Effector memory CD4-positive, alpha-beta T cell (primary cell): ENCODE data around the gene PLEKHA1.

Experiments
- DNase-seq, 3 donors: peaks; one replicate each; pipeline ENCODE4 v3.0.0-alpha.2; 2020
- H3K27ac ChIP-seq: 2 replicates; pipeline ENCODE4 v1.7.0; 2013; ENCODE audit warnings: mild to moderate bottlenecking, low read length, moderate library complexity; ENCODE audit not compliant: insufficient read depth, poor library complexity, severe bottlenecking
- H3K27me3 ChIP-seq: replicated peaks from 2 replicates; pipeline ENCODE4 v1.7.0; 2013; ENCODE audit warnings: mild to moderate bottlenecking, low read length; ENCODE audit not compliant: insufficient read depth, control insufficient read depth, poor library complexity, severe bottlenecking
- H3K36me3 ChIP-seq: 2 replicates; pipeline ENCODE4 v1.7.0; 2013; ENCODE audit warnings: mild to moderate bottlenecking, low read length, moderate library complexity; ENCODE audit not compliant: control insufficient read depth, insufficient read depth
- H3K4me1 ChIP-seq: 2 replicates; pipeline ENCODE4 v1.7.0; 2013; ENCODE audit warnings: low read length, mild to moderate bottlenecking; ENCODE audit not compliant: control insufficient read depth, insufficient read depth, poor library complexity, severe bottlenecking
- H3K4me3 ChIP-seq: 2 replicates; pipeline ENCODE4 v1.7.0; 2013; ENCODE audit warnings: low read length, low read depth, mild to moderate bottlenecking; ENCODE audit not compliant: insufficient read depth, poor library complexity, severe bottlenecking
- H3K9me3 ChIP-seq: 2 replicates; pipeline ENCODE4 v1.7.0; 2013; ENCODE audit warnings: mild to moderate bottlenecking, low read length, moderate library complexity; ENCODE audit not compliant: control insufficient read depth

Gene PLEKHA1

DNA sequence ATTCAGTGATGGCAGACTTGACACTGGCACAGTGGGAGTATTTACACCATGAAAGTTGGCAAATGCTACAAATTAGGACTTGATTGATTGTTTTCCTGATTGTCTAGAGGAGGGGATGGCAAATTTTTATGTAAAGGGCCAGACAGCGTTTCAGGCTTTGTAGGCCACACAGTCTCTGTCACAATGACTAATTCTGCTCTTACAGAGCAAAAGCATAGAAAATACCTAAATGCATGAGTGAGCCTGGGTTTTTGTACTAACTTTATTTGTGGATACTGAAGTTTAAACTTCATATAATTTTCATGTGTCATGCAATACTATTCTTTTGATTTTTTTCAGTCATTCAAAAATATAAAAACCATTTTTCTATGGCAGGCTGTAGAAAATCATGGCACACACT lies 71.0 kb downstream of the PLEKHA1 start:
- Histone ChIP-seq H3K27ac (no peak overlapping the region), H3K36me3 (no peaks in the 10 kb centered on the region), H3K4me1 (no peaks in the 10 kb centered on the region), H3K27me3 (no peaks in the 10 kb centered on the region), H3K9me3 (no peaks in the 10 kb centered on the region), H3K4me3 (no peak overlapping the region)
- DNase-seq, result no peak

DNA sequence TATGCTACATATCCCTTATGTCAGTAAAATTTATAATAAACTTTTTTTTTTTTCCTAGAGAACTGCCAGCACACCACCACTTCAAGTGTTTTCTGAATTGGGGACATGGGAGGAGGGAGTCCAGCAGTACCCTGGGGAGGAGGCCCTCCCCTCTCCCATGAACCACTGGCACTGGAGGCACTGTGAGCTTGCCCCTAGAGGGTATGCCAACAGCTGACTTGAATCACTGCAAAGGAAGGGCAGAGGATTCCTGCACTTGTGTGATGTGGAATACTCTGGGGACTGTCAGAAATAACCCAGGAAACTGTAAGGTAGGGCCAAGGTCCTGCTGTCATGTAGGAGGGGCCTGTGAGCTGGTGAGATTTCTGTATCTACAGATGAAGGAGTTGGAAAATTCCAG lies 71.4 kb downstream of the PLEKHA1 start:
- DNase-seq, result no peak
- no peaks in the 10 kb centered on the region for H3K36me3 ChIP-seq
- no peaks in the 10 kb centered on the region for H3K4me1 ChIP-seq
- no peaks in the 10 kb centered on the region for H3K9me3 ChIP-seq
- no peak overlapping the region for H3K4me3 ChIP-seq
- no peaks in the 10 kb centered on the region for H3K27me3 ChIP-seq
- no peak overlapping the region for H3K27ac ChIP-seq

DNA sequence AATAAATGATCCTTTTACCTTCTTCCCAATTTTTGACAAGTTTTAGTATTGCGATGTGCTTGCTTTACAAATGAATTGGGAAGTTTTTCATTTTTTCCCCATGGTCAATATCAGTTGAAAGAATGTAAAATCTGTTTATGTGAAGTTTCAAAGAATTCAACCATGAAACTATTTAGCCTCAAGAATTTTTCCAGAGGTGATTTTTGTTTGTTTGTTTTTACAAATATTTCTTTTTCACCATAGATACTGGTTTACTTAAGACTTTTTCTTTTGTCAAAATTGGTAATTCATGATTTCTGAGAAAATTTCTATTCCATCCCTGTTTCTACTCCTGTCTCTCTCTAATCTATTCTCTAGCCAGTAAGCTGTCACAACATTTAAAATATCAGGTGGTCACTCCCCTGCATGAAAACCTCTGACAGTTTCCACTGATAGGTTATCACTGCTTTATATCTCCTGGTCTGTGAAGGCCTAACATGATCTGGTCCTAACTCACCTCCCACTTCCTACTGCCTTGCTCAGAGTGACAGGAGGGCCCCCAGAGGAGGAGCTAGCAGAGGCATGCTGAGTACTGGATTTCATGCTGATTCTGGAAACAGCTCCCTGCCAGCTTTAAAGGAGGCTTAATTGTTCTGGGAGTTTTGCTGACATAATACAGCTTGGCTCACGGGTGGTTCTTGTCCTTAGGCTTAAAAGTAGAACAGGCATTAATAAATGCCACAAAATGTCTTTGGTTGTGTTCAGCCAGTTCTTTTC lies 72.3 kb downstream of the PLEKHA1 start:
- no peak for DNase-seq
- Histone ChIP-seq H3K27me3 (no peaks in the 10 kb centered on the region), H3K36me3 (no peaks in the 10 kb centered on the region), H3K4me3 (no peak overlapping the region), H3K4me1 (no peaks in the 10 kb centered on the region), H3K27ac (no peak overlapping the region), H3K9me3 (no peaks in the 10 kb centered on the region)

DNA sequence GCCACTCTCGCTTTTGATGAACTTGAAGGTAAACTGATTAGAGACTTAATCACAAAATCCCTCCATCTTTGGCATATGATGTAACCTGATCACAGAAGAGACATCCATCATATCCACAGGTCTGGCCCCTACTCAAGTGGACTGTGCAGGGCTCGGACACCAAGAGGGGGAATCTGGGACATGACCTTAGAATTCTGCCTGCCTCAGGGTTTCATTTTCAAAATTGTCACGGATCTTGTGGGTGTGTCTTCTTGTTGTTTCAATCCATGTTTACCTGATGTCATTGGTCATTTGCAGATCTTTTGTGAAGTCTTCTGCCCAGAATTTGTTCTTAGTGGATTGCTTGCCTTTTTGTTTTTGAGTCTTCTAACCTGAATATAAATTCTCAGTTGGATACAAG lies 74.1 kb downstream of the PLEKHA1 start:
- no peaks in the 10 kb centered on the region for H3K36me3 ChIP-seq
- H3K27ac ChIP-seq, result no peak overlapping the region
- no peak overlapping the region for H3K4me3 ChIP-seq
- no peak for DNase-seq
- no peaks in the 10 kb centered on the region for H3K27me3 ChIP-seq
- H3K4me1 ChIP-seq, result no peaks in the 10 kb centered on the region
- no peaks in the 10 kb centered on the region for H3K9me3 ChIP-seq

DNA sequence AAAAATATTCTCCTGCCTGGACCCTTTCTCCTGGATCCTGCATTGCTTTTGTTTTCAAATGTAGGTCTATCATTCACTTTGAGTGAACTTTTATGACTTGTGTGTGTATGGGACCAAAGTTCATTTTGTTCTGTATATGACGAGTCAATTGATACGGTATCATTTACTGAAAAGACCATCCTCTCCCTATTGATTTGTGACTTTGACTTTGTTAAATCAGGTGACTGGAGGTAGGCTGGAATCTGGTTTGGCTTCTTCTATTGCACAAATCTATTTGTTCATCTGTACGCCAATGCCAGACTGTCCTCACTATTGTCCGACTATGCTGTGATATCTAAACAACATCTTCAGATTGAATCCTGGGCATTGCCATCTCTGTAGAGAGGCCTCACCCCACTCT lies 74.6 kb downstream of the PLEKHA1 start:
- H3K27ac ChIP-seq, result no peak overlapping the region
- H3K36me3 ChIP-seq, result no peaks in the 10 kb centered on the region
- H3K4me3 ChIP-seq, result no peak overlapping the region
- no peaks in the 10 kb centered on the region for H3K4me1 ChIP-seq
- DNase-seq, result no peak
- no peaks in the 10 kb centered on the region for H3K9me3 ChIP-seq
- no peaks in the 10 kb centered on the region for H3K27me3 ChIP-seq

DNA sequence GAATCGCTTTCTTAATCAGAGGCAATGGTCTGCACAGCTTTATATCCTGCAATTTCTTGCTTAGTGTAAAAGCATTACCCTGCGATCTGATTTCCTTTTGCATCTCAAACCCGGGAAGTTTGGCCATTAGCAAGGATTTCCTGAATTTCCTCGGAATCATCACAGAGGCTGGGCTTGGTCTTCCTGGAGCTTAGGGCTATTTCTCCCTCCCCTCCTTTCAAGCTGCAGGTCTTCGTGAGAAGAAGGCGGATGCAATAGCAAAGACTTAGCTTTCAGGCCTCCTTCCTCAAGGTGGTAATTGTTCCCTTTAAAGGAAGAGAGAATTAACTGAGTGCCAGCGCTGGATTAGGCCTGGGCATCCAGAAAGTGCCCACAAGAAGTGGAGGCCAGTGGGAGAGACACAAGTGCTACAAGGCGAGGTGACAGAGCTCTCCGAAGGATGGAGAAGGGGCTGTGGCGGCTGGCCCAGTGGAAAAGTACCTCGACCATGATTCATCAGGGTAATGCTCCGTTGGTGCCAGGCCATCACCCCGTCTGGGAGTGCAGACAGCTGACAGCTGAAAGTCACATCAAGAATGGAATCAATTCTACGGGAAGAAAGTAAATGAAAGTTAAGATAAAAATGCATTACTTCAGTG lies 76.0 kb downstream of the PLEKHA1 start:
- no peak for DNase-seq
- H3K27ac ChIP-seq, result no peak overlapping the region
- H3K27me3 ChIP-seq, result no peaks in the 10 kb centered on the region

DNA sequence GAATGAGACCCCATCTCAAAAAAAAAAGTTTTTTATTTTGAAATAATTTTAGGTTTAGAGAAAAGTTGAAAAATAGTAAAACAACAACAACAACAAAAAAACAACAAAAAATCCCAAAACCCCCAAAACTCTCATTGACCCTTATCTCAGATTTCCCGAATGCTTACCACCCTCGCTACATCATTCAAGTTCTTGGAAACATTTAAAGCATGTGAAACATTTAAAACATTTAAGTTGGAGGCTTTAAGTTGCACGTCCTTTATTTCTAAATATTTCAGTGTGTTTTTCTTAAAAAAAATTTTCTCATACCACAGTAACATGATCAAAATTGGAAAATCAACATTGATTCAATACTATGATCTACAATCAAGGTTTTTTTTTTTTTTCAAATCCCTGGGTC lies 79.6 kb downstream of the PLEKHA1 start:
- DNase-seq, result no peak
- Histone ChIP-seq H3K27ac (no peak overlapping the region), H3K9me3 (no peaks in the 10 kb centered on the region), H3K4me3 (no peak overlapping the region), H3K27me3 (peaks cover 19% of the 10 kb centered on the region), H3K4me1 (no peaks in the 10 kb centered on the region), H3K36me3 (no peaks in the 10 kb centered on the region)

More for the DNA sequence above, 76.0 kb downstream of the PLEKHA1 start:
- H3K36me3 ChIP-seq, result no peaks in the 10 kb centered on the region
- H3K4me1 ChIP-seq, result no peaks in the 10 kb centered on the region
- no peaks in the 10 kb centered on the region for H3K9me3 ChIP-seq
- no peak overlapping the region for H3K4me3 ChIP-seq

DNA sequence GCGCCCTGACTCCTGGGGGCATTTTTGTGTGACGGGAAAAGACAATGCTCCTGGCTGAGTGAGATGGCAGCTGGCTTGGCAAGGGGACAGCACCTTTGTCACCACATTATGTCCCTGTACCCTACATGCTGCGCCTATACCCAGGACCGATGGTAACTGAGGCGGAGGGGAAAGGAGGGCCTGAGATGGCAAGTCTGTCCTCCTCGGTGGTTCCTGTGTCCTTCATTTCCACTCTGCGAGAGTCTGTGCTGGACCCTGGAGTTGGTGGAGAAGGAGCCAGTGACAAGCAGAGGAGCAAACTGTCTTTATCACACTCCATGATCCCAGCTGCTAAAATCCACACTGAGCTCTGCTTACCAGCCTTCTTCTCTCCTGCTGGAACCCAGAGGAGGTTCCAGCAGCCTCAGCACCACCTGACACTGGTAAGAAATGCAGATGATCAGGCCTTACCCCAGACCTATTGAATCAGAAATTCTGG lies 80.1 kb downstream of the PLEKHA1 start, which contains the start of gene ARMS2:
Gene ARMS2, plus strand, starts transcription at position 51 of the 478 bp plus-strand sequence. Its CDS starts 75 bp downstream, at position 126.
- no peaks in the 10 kb centered on the region for H3K9me3 ChIP-seq
- H3K4me1 ChIP-seq, result no peaks in the 10 kb centered on the region
- peaks cover 25% of the 10 kb centered on the region for H3K27me3 ChIP-seq
- no peaks in the 10 kb centered on the region for H3K36me3 ChIP-seq
- H3K4me3 ChIP-seq, result no peak within 1 kb of the TSS
- no peak for DNase-seq
- H3K27ac ChIP-seq, result no peak within 1 kb of the TSS

DNA sequence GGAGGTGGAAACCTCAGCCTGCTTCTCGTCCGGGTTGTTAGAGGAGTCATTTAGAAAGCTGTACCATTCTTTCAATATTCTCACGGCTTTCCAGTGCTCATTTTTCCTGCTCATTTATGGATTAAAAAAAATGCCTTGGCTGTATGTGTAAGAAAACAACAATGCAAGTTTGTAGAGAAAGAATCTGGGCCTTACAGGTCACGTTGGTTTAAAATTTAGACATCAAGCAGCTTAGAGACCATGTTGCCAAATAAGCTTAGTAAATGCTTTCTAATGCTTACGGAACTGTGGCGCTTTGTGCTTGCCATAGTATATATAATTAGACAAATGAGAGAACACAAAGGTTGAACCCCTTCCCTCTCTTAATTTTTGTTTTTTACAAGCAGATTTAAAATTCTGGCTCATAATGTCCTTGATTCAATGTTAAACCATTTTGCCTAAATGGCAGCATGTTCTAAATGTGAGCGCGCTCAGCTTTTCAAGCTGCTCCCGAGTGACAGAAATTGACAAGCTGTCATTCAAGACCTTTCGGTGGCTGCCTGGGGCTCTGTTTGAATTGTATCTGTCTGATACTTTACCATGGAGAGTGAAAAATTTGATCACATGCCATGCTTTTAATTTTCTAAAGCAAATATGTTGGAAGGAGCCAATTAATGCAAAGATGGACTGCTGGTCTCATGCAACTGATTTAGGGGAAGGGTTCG lies 81.0 kb downstream of the PLEKHA1 start:
- no peaks in the 10 kb centered on the region for H3K36me3 ChIP-seq
- H3K27ac ChIP-seq, result no peak overlapping the region
- H3K27me3 ChIP-seq, result peaks cover 34% of the 10 kb centered on the region
- no peaks in the 10 kb centered on the region for H3K9me3 ChIP-seq
- no peak overlapping the region for H3K4me3 ChIP-seq
- DNase-seq, result no peak
- H3K4me1 ChIP-seq, result peaks cover 7% of the 10 kb centered on the region

DNA sequence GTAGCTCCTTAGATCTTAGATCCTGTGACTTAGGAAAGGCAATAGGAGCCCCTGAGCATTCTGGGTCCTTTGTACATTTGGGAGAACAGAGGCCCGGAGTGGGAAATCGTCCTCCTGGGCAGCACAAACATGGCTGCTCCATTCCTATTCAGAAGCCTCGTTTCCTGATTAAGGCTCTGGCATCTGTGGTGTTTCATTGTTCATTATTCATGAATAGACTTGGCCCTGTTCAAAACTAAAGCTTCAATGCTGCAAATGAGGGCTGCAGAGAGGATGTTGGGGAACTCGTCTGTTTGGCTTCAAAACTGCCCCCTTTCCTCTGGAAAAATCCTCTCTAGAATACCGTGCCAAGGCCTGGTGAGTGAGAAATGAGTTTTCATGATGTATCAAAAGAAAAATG lies 83.4 kb downstream of the PLEKHA1 start:
- Histone ChIP-seq H3K27me3 (peaks cover 46% of the 10 kb centered on the region), H3K27ac (no peak overlapping the region), H3K4me1 (peaks cover 18% of the 10 kb centered on the region), H3K4me3 (no peak overlapping the region), H3K9me3 (no peaks in the 10 kb centered on the region), H3K36me3 (no peaks in the 10 kb centered on the region)
- DNase-seq, result no peak
